BLaER1 treated with 17β-estradiol and CSF1 and Interleukin-3, amounts not matched to agents 10 nM and 100 nM (cell line): ENCODE results near the gene AGAP1.

Experiments
- H3K27ac ChIP-seq, 11 experiments: shearing (Covaris generic); formaldehyde crosslinking; 2 replicates each; pipeline ENCODE4 v1.8.1; 2022
- H3K27me3 ChIP-seq, 11 experiments: shearing (Covaris generic); formaldehyde crosslinking; 2 replicates each; pipeline ENCODE4 v1.8.1; 2022
- H3K36me3 ChIP-seq, 11 experiments: shearing (Covaris generic); formaldehyde crosslinking; 2 replicates each; pipeline ENCODE4 v1.8.1; 2022
- H3K4me1 ChIP-seq, 10 experiments: shearing (Covaris generic); formaldehyde crosslinking; 2 replicates each; pipeline ENCODE4 v1.8.1; 2022
- H3K4me2 ChIP-seq, 11 experiments: shearing (Covaris generic); formaldehyde crosslinking; 2 replicates each; pipeline ENCODE4 v1.8.1; 2022
- H3K4me3 ChIP-seq, 10 experiments: shearing (Covaris generic); formaldehyde crosslinking; 2 replicates each; pipeline ENCODE4 v1.8.1; 2022
- H3K9ac ChIP-seq, 11 experiments: shearing (Covaris generic); formaldehyde crosslinking; 2 replicates each; pipeline ENCODE4 v1.8.1; 2022
- H3K9me3 ChIP-seq, 11 experiments: shearing (Covaris generic); formaldehyde crosslinking; replicated peaks in 1 of 11; 2 replicates each; pipeline ENCODE4 v1.8.1; 2022
- H4K20me1 ChIP-seq, 11 experiments: shearing (Covaris generic); formaldehyde crosslinking; 2 replicates each; pipeline ENCODE4 v1.8.1; 2022
- Cebpa-rat ChIP-seq, 11 experiments: shearing (Covaris generic); IDR thresholded peaks; 2 replicates each; pipeline ENCODE4 v1.8.1; 2022

AGAP1 gene

DNA sequence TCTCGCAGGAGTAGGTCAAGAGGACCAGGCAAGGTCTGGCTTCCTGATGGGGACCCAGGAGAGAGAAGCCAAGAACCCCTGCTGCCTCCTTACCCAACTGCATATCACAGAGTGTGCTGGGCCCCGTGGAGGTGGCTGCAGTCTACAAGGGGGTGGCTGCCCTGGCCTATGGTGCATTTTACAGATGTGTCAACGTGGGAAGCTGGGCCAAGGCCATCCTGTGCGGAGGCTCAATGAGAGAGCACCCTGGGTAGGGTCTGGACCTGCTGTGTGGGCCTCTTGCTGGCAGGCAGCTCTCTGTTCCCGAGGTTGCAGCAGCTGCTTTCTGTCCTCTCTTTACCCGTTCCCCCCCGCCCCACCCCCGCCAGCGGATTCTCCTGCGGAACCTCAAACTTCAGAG is 612.9 kb downstream of the AGAP1 start:
- Histone ChIP-seq H3K9me3 (no peaks in the 10 kb centered on the region), H3K4me1 (peaks cover 6 to 15% (median 12%) of the 10 kb centered on the region in 10 experiments; a peak in 18 of 20 replicates), H3K9ac (no peak overlapping the region), H3K36me3 (peaks cover 0 to 9% (median 0%) of the 10 kb centered on the region in 11 experiments; a peak in 2 of 22 replicates), H3K4me2 (no peak overlapping the region), H3K27ac (no peak overlapping the region), H3K4me3 (no peak overlapping the region), H4K20me1 (peaks cover 0 to 24% (median 0%) of the 10 kb centered on the region in 11 experiments; a peak in 6 of 22 replicates), H3K27me3 (no peaks in the 10 kb centered on the region)
- no peak for TF ChIP-seq Cebpa-rat (IDR thresholded peaks at IDR 0.05)

DNA sequence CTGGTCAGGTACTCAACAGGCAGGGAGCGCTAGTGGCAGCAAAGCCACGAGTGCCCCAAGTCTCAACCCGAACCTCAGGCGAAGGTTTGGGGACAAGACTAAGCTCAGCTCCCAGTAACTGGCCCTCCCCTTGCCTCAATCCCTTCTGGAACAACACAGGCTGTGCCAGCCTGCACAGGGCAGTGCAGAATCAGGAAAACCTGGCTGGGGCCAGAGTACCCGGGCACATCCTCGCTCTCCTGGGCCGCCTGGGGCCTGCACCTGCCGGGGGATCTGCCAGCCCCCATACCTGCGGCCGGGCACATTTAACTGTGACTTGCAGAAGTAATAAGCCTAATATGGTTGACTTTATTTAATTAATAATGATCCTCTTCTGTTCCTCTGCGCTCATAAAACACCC is 613.7 kb downstream of the AGAP1 start:
- H3K4me3 ChIP-seq = no peak overlapping the region
- no peaks in the 10 kb centered on the region for H3K27me3 ChIP-seq
- H3K9me3 ChIP-seq = no peaks in the 10 kb centered on the region
- no peak for TF ChIP-seq Cebpa-rat (IDR thresholded peaks at IDR 0.05)
- H3K4me1 ChIP-seq = peaks cover 6 to 15% (median 12%) of the 10 kb centered on the region in 10 experiments; a peak in 18 of 20 replicates
- no peak overlapping the region for H3K9ac ChIP-seq
- peaks cover 0 to 24% (median 0%) of the 10 kb centered on the region in 11 experiments; a peak in 6 of 22 replicates for H4K20me1 ChIP-seq
- peaks cover 0 to 9% (median 0%) of the 10 kb centered on the region in 11 experiments; a peak in 2 of 22 replicates for H3K36me3 ChIP-seq
- peak overlapping the region in 2 of 11 experiments; percentile 61 to 67; a peak in 6 of 22 replicates for H3K4me2 ChIP-seq
- no peak overlapping the region for H3K27ac ChIP-seq

DNA sequence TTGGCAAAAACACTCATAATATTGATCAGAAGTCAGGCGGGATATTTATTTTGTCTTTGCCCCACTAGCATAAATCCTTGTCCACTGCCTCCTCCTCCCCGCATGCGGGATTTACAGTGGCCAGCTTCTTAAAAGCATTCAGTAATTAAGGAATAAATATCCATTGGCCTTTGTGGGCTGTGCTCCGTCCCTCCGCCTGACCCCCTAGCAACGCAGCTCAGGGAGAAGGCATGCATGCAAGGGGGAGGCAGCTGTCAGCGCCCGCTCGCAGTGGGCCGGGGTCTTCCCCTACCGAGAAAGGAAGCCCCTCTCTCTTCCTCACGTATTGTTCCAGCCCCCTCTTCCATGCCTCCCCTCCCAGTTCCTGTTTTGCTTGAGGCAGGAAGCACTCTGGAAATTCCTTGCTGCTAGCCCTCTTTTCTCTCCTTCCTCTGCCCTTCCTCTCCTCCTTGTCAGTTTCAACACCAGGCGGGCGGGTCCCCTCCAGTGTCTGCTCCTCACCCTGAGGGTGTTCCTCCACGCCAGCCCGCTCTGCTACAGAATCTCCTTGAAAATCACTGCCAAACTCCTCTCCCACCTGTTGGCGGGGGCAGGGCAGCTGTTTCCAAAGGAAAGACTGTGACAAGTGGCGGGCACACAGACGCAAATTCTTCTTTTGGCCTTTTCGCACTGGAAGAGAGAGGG is 614.2 kb downstream of the AGAP1 start:
- no peak overlapping the region for H3K4me3 ChIP-seq
- H3K4me2 ChIP-seq = peak overlapping the region; percentile 26 to 67 (median 40); a peak in 18 of 22 replicates
- peaks cover 0 to 24% (median 0%) of the 10 kb centered on the region in 11 experiments; a peak in 6 of 22 replicates for H4K20me1 ChIP-seq
- H3K4me1 ChIP-seq = peaks cover 6 to 15% (median 12%) of the 10 kb centered on the region in 10 experiments; a peak in 18 of 20 replicates
- H3K36me3 ChIP-seq = peaks cover 0 to 9% (median 0%) of the 10 kb centered on the region in 11 experiments; a peak in 2 of 22 replicates
- H3K27ac ChIP-seq = no peak overlapping the region
- TF ChIP-seq Cebpa-rat (IDR thresholded peaks at IDR 0.05) = no peak
- H3K27me3 ChIP-seq = no peaks in the 10 kb centered on the region
- H3K9ac ChIP-seq = no peak overlapping the region
- H3K9me3 ChIP-seq = no peaks in the 10 kb centered on the region

DNA sequence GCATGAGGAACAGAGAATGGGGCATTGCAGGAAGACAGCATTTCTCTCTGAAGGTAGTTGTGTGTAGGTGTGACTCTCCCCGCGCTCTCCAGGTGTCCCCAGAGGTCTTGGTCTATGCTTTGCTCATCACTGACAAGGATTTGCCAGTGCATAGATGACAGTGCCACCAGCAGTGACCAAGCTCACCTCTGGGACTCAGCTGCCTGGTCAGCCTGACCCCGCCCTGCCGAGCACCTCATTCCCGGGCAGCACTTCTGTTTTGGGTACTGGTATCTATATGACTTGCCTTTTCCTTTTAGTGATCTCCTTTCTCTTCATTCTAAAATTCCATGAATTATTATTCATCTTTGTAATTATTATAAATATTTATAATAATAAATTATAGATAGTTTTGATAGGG is 615.2 kb downstream of the AGAP1 start:
- H3K27me3 ChIP-seq = no peaks in the 10 kb centered on the region
- peaks cover 6 to 15% (median 12%) of the 10 kb centered on the region in 10 experiments; a peak in 18 of 20 replicates for H3K4me1 ChIP-seq
- peaks cover 0 to 29% (median 0%) of the 10 kb centered on the region in 11 experiments; a peak in 6 of 22 replicates for H4K20me1 ChIP-seq
- peaks cover 0 to 9% (median 0%) of the 10 kb centered on the region in 11 experiments; a peak in 2 of 22 replicates for H3K36me3 ChIP-seq
- no peak overlapping the region for H3K4me2 ChIP-seq
- no peak overlapping the region for H3K4me3 ChIP-seq
- no peak overlapping the region for H3K27ac ChIP-seq
- no peak overlapping the region for H3K9ac ChIP-seq
- no peak for TF ChIP-seq Cebpa-rat (IDR thresholded peaks at IDR 0.05)
- no peaks in the 10 kb centered on the region for H3K9me3 ChIP-seq

DNA sequence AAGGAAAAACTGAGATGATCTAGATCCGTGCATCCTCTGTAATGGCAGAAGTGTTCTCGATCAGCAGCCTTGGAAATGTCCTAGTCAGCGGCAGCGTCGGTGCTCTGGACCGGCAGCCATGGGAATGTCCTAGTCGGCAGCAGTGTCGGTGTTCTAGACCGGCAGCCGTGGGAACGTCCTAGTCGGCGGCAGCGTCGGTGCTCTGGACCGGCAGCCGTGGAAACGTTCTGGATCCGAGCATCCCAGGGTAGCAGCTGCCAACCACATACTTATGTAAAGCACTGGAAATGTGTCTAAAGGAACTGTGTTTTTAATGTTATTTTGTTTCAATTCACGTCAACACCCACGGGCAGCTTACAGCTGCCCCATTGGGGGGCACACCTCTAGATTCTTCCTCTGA is 615.6 kb downstream of the AGAP1 start:
- H3K27ac ChIP-seq = no peak overlapping the region
- H3K9me3 ChIP-seq = no peaks in the 10 kb centered on the region
- peaks cover 6 to 15% (median 12%) of the 10 kb centered on the region in 10 experiments; a peak in 18 of 20 replicates for H3K4me1 ChIP-seq
- no peak for TF ChIP-seq Cebpa-rat (IDR thresholded peaks at IDR 0.05)
- H3K4me2 ChIP-seq = no peak overlapping the region
- H3K4me3 ChIP-seq = no peak overlapping the region
- H3K9ac ChIP-seq = no peak overlapping the region
- no peaks in the 10 kb centered on the region for H3K27me3 ChIP-seq
- peaks cover 0 to 9% (median 0%) of the 10 kb centered on the region in 11 experiments; a peak in 2 of 22 replicates for H3K36me3 ChIP-seq
- H4K20me1 ChIP-seq = peaks cover 0 to 29% (median 0%) of the 10 kb centered on the region in 11 experiments; a peak in 6 of 22 replicates

DNA sequence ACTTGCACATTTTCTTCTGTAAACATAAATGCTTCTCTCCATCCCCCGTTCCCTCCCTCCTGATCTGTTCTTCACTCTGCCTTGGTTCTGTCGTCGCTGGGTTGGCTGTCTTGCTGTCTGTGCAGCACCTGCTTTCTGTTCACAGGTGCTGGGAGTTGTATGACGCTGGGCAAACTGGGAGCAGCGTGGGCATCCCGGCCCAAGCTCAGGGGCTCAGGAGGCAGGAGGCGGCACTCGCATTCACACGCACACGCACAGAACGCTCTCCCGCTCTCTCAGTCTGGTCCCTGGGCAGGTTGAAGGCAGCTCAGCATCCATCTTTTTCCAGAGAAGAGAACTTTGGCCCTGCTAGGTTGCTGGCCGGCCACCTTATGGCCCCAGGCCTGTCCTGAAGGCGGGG is 618.6 kb downstream of the AGAP1 start:
- Histone ChIP-seq H3K9me3 (no peaks in the 10 kb centered on the region), H3K27me3 (no peaks in the 10 kb centered on the region), H3K4me2 (no peak overlapping the region), H4K20me1 (peaks cover 0 to 20% (median 0%) of the 10 kb centered on the region in 11 experiments; a peak in 3 of 22 replicates), H3K36me3 (peaks cover 0 to 9% (median 0%) of the 10 kb centered on the region in 11 experiments; a peak in 2 of 22 replicates), H3K27ac (no peak overlapping the region), H3K4me3 (no peak overlapping the region), H3K9ac (no peak overlapping the region), H3K4me1 (peaks cover 6 to 15% (median 11%) of the 10 kb centered on the region in 10 experiments; a peak in 18 of 20 replicates)
- TF ChIP-seq Cebpa-rat (IDR thresholded peaks at IDR 0.05) = no peak

DNA sequence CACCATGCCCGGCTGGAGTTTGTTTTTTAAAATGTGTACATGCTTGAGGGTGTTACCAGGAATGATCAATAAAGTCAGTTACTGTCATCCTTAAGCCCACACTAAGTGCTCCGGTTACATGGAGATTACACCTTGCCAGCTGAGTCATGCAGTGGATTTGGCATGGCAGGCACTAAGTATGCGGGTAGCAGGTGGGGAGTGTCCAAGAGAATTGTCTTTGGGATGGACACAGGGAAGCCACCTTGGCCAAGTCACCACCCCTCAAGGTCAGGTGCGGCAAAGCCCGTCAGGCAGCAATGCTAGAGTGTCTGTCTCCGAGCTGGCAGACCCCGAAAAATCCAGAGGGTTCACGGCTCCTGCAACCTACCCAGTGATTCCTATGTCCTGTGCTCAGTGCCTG is 619.6 kb downstream of the AGAP1 start:
- no peak overlapping the region for H3K9ac ChIP-seq
- H3K4me1 ChIP-seq = peaks cover 0 to 7% (median 4%) of the 10 kb centered on the region in 10 experiments; a peak in 13 of 20 replicates
- H3K9me3 ChIP-seq = no peaks in the 10 kb centered on the region
- peaks cover 0 to 11% (median 0%) of the 10 kb centered on the region in 11 experiments; a peak in 2 of 22 replicates for H4K20me1 ChIP-seq
- H3K4me3 ChIP-seq = no peak overlapping the region
- no peak for TF ChIP-seq Cebpa-rat (IDR thresholded peaks at IDR 0.05)
- H3K27ac ChIP-seq = no peak overlapping the region
- no peak overlapping the region for H3K4me2 ChIP-seq
- no peaks in the 10 kb centered on the region for H3K27me3 ChIP-seq
- peaks cover 0 to 9% (median 0%) of the 10 kb centered on the region in 11 experiments; a peak in 2 of 22 replicates for H3K36me3 ChIP-seq

DNA sequence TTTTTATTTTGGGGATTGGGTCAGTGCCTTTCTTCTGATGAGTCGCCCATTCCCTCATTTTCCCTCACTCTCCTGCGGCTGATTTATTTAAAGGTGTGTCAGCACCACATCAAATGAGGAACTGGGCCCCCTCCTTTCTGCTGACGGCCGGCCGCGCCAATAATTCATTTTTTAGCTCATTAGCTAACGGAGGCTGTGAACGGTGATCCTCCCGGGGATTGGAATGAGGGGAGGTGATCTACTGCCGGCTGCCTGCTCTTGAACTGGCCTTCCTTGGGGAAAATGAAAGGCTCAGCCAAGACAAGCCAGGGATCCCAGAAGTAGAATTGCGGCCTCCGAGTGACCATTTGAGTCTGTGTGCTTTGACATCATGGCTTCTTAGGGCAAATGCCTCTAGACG is 620.1 kb downstream of the AGAP1 start:
- no peak for TF ChIP-seq Cebpa-rat (IDR thresholded peaks at IDR 0.05)
- peaks cover 0 to 6% (median 0%) of the 10 kb centered on the region in 11 experiments; a peak in 2 of 22 replicates for H4K20me1 ChIP-seq
- no peaks in the 10 kb centered on the region for H3K9me3 ChIP-seq
- no peak overlapping the region for H3K27ac ChIP-seq
- peaks cover 0 to 3% (median under 1%) of the 10 kb centered on the region in 10 experiments; a peak in 4 of 20 replicates for H3K4me1 ChIP-seq
- no peaks in the 10 kb centered on the region for H3K27me3 ChIP-seq
- no peak overlapping the region for H3K9ac ChIP-seq
- H3K4me3 ChIP-seq = no peak overlapping the region
- peaks cover 0 to 9% (median 0%) of the 10 kb centered on the region in 11 experiments; a peak in 2 of 22 replicates for H3K36me3 ChIP-seq
- H3K4me2 ChIP-seq = no peak overlapping the region

DNA sequence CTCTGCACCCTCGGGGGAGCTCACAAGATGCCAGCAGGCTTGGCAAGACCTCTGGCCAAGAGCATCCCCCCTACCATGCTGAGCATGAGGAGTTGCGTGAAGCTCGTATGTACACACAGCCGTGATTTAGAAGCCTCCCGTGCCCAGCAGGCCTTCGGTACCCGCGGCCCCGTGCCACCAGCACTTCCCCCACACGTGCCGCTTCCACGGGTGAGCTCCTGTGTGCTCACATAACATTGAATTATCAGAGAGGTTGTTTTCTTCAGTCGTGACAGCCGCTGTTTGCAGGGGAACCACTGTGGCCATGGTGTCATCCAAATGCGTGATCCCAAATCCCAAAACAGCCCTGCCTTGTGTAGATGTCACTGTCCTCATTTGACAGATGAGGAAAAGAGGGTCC is 621.1 kb downstream of the AGAP1 start:
- H3K4me2 ChIP-seq = no peak overlapping the region
- TF ChIP-seq Cebpa-rat (IDR thresholded peaks at IDR 0.05) = no peak
- H3K9ac ChIP-seq = no peak overlapping the region
- H3K4me1 ChIP-seq = peaks cover 0 to 13% (median 8%) of the 10 kb centered on the region in 10 experiments; a peak in 8 of 20 replicates
- no peaks in the 10 kb centered on the region for H3K27me3 ChIP-seq
- no peaks in the 10 kb centered on the region for H3K9me3 ChIP-seq
- peaks cover 0 to 5% (median 0%) of the 10 kb centered on the region in 11 experiments; a peak in 3 of 22 replicates for H3K36me3 ChIP-seq
- no peak overlapping the region for H3K4me3 ChIP-seq
- H3K27ac ChIP-seq = no peak overlapping the region
- H4K20me1 ChIP-seq = peaks cover 0 to 11% (median 0%) of the 10 kb centered on the region in 11 experiments; a peak in 3 of 22 replicates
